GF-D8 (cell line): ENCODE measurements around the gene ASPA.
"Not testable (repeated sequence)": the region's sequence is repeated elsewhere in the genome, so short reads cannot be mapped to it uniquely, and the experiment has no call there.

Source experiments
- DNase-seq: peaks from one replicate; lab custom pipeline; 2025; lab: John Stamatoyannopoulos, UW

Gene ASPA

GRCh38 chr17:3475812-3476610 lies at the start of gene ASPA:
Gene ASPA (plus strand): TSS chr17:3475997. CDS start chr17:3476160, 163 bp downstream.
- DNase-seq: no peak

DNA sequence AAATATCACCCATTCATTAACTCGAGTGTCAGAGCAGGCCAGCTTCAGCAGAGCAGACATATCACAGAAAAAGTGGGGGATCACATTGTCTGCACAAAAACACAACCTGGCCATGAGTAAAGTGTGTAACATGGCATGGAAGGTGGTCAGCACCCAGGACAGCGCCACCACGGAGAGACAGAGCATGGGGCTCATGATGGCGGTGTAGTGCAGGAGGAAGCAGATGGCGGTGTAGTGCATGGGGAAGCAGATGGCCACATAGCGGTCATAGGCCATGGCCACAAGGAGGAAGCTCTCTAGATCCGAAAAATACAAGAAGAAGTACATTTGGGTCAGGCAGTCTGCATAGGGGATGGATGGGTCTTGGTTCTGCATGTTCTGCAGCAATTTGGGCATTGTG lies 42.6 kb upstream of the ASPA start:
- not testable (repeated sequence) for DNase-seq

- DNase-seq: no peak
These were observed 42.1 kb upstream of the ASPA start, which contains the start of gene OR1E2 for GRCh38 chr17:3433741-3434140. Gene OR1E2 (minus strand): TSS chr17:3433841. CDS start chr17:3433841, 0 bp downstream.

DNA sequence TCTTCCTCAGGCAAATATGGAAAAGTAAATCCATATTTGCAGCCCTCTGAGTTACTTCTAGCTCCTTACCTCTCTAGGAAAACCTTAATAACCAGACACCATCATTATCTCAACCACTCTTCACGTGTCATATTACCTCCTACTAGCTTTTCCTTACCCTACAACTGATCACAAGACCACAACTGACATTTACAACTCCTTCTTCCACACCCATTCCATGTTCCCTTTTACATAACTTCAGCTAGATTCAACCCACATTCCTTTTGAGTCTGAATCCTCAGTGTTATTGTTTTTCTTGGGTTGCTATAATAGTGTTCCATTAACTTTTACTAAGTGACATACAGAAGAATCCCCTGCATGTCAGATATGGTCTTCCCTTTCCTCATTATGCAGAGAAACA lies 37.4 kb upstream of the ASPA start:
- no peak for DNase-seq

DNA sequence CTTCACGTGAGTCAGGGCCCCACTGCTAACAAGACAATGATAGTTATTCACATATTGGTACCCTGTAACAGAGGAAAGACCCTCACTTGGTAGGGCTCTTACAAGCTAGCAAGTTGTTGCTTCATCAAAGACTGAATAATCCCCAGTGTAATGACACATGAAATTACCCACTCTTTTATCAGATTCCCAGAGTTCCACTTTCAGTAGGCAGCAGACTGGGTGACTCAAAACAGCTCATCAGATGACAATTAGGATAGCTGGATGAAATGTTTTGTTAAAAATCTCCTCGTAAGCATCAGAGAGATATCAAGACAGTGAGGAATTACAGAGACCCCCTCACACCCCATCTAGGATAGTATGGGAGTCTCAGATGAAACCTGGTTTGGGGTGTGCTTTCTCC lies 35.3 kb upstream of the ASPA start:
- no peak for DNase-seq

GRCh38 chr17:3447625-3448024 lies 28.2 kb upstream of the ASPA start:
- no peak for DNase-seq

GRCh38 chr17:3448059-3448665 lies 27.6 kb upstream of the ASPA start:
- DNase-seq: no peak

DNA sequence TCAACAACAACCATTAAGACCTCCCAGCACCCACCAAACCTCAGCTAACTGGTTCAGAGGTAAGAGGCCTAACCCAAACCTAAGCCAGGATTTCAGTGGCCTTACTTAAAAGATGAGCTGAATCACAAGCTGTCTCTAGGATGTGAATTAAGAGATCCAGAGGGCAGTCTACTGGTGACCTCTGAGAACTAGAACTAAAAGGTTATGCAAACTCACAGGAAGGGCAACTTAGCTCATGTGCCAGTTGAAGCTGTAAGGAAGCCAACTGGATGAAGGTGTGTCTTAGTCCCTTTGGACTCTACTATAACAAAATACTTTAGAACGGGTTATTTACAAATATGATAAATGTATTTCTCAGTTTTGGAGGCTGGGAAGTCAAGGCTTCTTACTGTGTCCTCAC lies 9.4 kb upstream of the ASPA start:
- not testable (repeated sequence) for DNase-seq

DNA sequence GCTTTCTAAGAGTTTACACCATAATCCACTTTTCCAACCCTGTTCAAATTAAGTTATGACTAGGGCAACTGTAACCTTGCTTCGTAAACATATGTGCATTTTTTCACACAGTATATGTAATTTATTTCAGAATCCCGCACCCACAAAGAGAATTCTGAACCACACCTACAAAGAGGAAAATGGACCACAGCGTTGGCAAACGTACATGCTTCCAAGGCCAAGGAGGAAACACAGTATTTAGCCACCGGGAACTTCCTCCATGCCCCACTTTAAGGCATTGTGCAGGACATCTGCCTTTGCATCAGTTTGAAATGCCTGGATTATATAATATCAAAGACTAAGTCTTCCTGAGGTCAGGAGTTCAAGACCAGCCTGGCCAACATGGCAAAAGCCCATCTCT lies 6.3 kb upstream of the ASPA start:
- no peak for DNase-seq

DNA sequence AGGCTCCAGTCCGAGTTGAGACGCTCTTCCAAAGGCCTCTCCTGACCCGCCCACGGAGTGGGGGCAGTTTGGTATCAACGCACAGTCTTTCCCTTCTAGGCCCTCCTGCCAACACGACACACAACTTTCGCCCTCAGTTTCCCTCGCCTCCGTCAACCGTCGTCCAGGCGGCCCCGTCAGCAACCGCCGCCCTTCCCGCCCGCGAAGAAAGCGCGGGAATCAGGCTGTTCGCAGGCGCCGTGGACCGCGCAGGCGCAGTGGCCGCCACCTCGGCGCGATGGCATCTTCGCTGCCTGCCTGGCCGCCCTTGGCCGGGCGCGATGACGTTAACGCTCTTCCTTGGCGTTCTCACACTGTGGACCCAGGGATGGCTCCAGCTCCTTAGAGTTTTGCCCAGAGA lies 4.2 kb upstream of the ASPA start, which contains the start of gene SPATA22:
Gene SPATA22, minus strand, starts transcription at position 221 of the 400 bp plus-strand sequence. CDS start 2,494 bp downstream, outside the sequence.
- no peak for DNase-seq

DNA sequence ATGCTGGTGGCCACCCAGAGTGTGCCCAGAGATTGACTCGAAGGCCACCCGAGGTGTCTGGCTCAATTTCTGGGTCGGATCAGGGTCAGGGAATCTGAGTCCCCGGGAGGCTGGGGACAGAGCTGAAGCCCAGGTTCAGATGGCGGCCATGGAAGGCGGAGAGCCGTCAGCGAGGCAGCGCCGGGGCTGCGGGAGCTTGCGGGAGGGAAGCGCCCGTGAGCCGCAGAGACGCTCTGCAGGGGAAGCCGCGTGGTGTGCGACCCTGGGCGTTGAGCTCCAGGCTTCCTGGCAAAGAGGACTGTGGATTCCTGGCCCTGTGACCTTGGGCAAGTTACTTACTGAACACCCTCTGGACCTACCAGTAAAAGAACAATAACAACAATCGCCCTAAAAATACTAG lies 3.7 kb upstream of the ASPA start:
- DNase-seq: no peak

GRCh38 chr17:3474212-3474611 lies 1.6 kb upstream of the ASPA start:
- no peak for DNase-seq

GRCh38 chr17:3475251-3475685 lies 529 bp upstream of the ASPA start:
- DNase-seq: no peak

- no peak for DNase-seq
These were observed 4.2 kb downstream of the ASPA start for GRCh38 chr17:3479988-3480387.

DNA sequence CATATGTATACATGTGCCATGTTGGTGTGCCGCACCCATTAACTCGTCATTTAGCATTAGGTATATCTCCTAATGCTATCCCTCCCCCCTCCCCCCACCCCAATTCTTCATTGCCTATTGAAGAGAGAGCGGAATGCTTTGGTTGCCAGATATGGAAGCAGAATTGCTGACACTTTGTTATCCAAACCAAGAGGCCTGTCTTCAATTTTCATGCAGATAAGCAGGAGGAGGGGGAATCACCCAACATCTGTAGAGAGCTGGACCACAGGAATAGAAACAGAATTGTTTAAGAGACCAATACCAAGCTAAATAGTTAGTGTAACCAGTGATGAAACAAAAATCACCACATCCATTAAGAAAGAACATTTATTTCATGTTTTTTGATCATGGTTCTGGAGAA lies 7.1 kb downstream of the ASPA start:
- no peak for DNase-seq

DNA sequence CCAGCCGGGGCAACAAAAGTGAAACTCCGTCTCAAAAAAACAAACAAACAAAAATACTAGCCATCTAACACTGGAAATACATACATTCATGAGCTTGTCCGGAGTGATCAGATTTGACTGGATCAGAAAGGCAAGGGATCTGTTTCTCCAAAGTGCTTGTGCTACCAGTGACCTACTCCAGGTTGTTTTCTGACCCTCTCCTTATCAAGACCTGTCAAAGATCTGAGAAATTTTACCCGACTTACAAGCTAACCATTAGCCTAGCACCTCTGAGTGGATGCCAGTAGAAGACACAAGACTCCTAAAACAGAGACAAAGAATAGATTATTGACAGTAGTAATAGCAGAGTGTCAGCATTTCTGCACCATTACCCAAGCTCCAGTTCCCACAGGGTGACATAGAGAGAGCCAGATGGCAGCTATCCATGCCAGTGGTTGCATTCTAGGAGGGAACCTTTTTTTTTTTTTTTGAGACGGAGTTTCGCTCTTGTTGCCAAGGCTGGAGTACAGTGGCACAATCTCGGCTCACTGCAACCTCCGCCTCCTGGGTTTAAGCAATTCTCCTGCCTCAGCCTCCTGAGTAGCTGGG lies 9.8 kb downstream of the ASPA start:
- no peak for DNase-seq

DNA sequence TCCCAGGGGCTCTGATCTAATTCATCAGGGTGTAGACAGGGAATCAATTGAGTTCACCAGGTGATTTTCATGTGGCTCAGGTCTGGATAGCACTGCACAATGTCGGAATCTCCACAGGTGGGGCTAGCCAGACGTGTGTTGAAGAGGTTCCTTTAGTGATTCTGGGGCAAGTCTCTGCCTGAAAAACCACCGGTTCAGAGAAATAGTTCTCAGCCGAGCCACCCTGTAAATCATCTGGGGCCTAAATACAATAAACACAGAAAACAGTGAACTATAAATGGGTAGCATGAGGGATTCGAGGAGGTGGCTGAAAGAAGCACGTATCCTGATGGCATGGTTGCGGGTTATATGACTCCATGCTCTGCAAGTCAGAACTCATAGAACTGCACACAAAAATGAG lies 21.3 kb downstream of the ASPA start:
- DNase-seq: no peak

GRCh38 chr17:3501344-3501743 lies 25.5 kb downstream of the ASPA start:
- DNase-seq: no peak

GRCh38 chr17:3502466-3502865 lies 26.7 kb downstream of the ASPA start:
- DNase-seq: no peak

- no peak for DNase-seq
These were observed 27.5 kb downstream of the ASPA start for GRCh38 chr17:3503285-3503684.

- no peak for DNase-seq
These were observed 29.2 kb downstream of the ASPA start for GRCh38 chr17:3505008-3505407.

DNA sequence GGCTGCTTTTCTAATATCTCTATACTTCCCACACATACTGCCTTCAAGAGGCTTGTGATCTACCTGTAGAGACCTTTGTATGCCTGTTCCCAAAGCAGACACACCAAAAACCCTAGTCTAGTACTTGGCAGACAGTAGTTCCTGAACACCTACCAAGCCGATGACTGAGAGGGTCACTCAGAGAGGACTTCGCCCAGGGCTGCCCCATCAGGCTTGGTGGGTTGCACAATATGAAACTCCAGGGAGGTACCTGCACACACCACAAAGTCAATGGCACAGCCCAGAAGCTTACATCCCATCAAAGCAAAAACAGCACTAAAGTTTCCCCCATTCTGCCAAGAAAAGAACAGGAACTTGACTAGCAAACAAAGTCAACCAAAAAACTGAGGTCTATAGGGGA lies 30.3 kb downstream of the ASPA start:
- no peak for DNase-seq

DNA sequence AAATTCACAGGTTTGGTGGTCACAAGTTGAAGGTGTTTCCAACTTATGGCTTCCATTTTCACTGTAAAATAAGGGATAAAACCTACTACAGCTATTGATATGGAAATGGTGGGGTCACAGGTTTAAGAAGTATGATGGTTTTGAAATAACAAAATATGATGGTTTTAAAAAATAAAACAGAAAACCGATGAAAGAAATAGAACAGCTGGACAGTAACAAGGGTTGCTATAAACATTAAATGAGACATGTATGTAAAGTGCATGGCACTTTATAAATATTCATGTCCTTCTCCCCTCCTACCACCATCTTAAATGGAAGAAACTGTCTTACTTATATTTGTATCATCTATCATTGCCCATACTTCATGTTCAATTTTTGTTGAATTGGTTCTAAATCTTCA lies 31.3 kb downstream of the ASPA start:
- no peak for DNase-seq
